Rectal smooth muscle tissue (tissue), 1 donor: Measurements from ENCODE around the gene MKNK2.
"Not testable (repeated sequence)": the region's sequence is repeated elsewhere in the genome, so short reads cannot be mapped to it uniquely, and the experiment has no call there.

ENCODE experiments used
- H3K27ac ChIP-seq: one replicate; pipeline ENCODE4 v1.7.0; 2013; ENCODE audit warnings: low read depth, low read length, inconsistent platforms
- H3K27me3 ChIP-seq: one replicate; pipeline ENCODE4 v1.7.0; 2013; ENCODE audit warnings: low read length; ENCODE audit not compliant: control insufficient read depth, insufficient read depth
- H3K36me3 ChIP-seq: one replicate; pipeline ENCODE4 v1.7.0; 2013; ENCODE audit warnings: low read length; ENCODE audit not compliant: control insufficient read depth, insufficient read depth
- H3K4me1 ChIP-seq: one replicate; pipeline ENCODE4 v1.7.0; 2013; ENCODE audit warnings: low read length; ENCODE audit not compliant: control insufficient read depth, insufficient read depth
- H3K4me3 ChIP-seq: one replicate; pipeline ENCODE4 v1.7.0; 2013; ENCODE audit warnings: low read length
- H3K9ac ChIP-seq: one replicate; pipeline ENCODE4 v1.7.0; 2013; ENCODE audit warnings: low read length

Gene MKNK2

GRCh38 chr19:1991018-1991913, 59.8 kb downstream of the MKNK2 start:
- peaks cover 32% of the 10 kb centered on the region for H3K36me3 ChIP-seq
- H3K4me1 ChIP-seq: no peaks in the 10 kb centered on the region
- H3K27ac ChIP-seq: no peak overlapping the region
- H3K4me3 ChIP-seq: no peak overlapping the region
- no peak overlapping the region for H3K9ac ChIP-seq
- no peaks in the 10 kb centered on the region for H3K27me3 ChIP-seq

GRCh38 chr19:1990230-1991017, 60.6 kb downstream of the MKNK2 start:
- H3K9ac ChIP-seq: no peak overlapping the region
- H3K36me3 ChIP-seq: peaks cover 39% of the 10 kb centered on the region
- H3K27me3 ChIP-seq: no peaks in the 10 kb centered on the region
- no peak overlapping the region for H3K4me3 ChIP-seq
- H3K4me1 ChIP-seq: no peaks in the 10 kb centered on the region
- H3K27ac ChIP-seq: no peak overlapping the region

GRCh38 chr19:1989513-1990229, 61.4 kb downstream of the MKNK2 start:
- no peaks in the 10 kb centered on the region for H3K27me3 ChIP-seq
- no peaks in the 10 kb centered on the region for H3K4me1 ChIP-seq
- H3K9ac ChIP-seq: no peak overlapping the region
- no peak overlapping the region for H3K4me3 ChIP-seq
- peaks cover 42% of the 10 kb centered on the region for H3K36me3 ChIP-seq
- no peak overlapping the region for H3K27ac ChIP-seq

- peaks cover 42% of the 10 kb centered on the region for H3K36me3 ChIP-seq
- H3K4me1 ChIP-seq, H3K27ac ChIP-seq, H3K9ac ChIP-seq, H3K27me3 ChIP-seq, H3K4me3 ChIP-seq: not testable (repeated sequence)
Observed at GRCh38 chr19:1988464-1988863, 62.6 kb downstream of the MKNK2 start.
